Mucosa of gallbladder (tissue), 1 donor: Measurements from ENCODE around the gene GLT1D1. TPM values are rescaled to one million over a fixed set of nuclear protein-coding genes. Genes with fewer than 3 reads are reported as not detected.
A peak's percentile ranks its signal among the peaks of the same experiment; 100 is the strongest.

ENCODE experiments used
- DNase-seq: peaks from one replicate; pipeline ENCODE4 v3.0.0-alpha.2; 2020; ENCODE audit warnings: low spot score
- total RNA-seq: library from RNA; stranded (reverse); gene quantifications from one replicate; pipeline ENCODE4 v1.2.1, GENCODE V29; 2021
- donor health status: DM: no; HTN: no; CAD: no.

Gene GLT1D1
- total RNA-seq, 1 donor from 2014 or later: 3.3 TPM

- no peak for DNase-seq
Measured at GRCh38 chr12:128966203-128966810, 113.0 kb downstream of the GLT1D1 start.

GRCh38 chr12:128968668-128969067 is 115.4 kb downstream of the GLT1D1 start:
- no peak for DNase-seq

GRCh38 chr12:128969480-128970055 is 116.3 kb downstream of the GLT1D1 start:
- peak; percentile 37 for DNase-seq

GRCh38 chr12:128970110-128970509 is 116.8 kb downstream of the GLT1D1 start:
- DNase-seq: no peak

- no peak for DNase-seq
Measured at GRCh38 chr12:128970941-128971340, 117.7 kb downstream of the GLT1D1 start.

GRCh38 chr12:128971802-128972201 is 118.5 kb downstream of the GLT1D1 start:
- no peak for DNase-seq

- DNase-seq: no peak
Measured at GRCh38 chr12:128973883-128974681, 120.8 kb downstream of the GLT1D1 start.

- DNase-seq: no peak
Measured at GRCh38 chr12:128974881-128975280, 121.6 kb downstream of the GLT1D1 start.

GRCh38 chr12:128976120-128976738 is 123.0 kb downstream of the GLT1D1 start:
- peak; percentile 26 for DNase-seq

GRCh38 chr12:128977441-128977840 is 124.2 kb downstream of the GLT1D1 start:
- no peak for DNase-seq

GRCh38 chr12:128978067-128978466 is 124.8 kb downstream of the GLT1D1 start:
- DNase-seq: no peak

GRCh38 chr12:128980623-128981022 is 127.3 kb downstream of the GLT1D1 start:
- no peak for DNase-seq

GRCh38 chr12:128981971-128982533 is 128.8 kb downstream of the GLT1D1 start:
- no peak for DNase-seq

- no peak for DNase-seq
Measured at GRCh38 chr12:128982933-128983332, 129.7 kb downstream of the GLT1D1 start.

GRCh38 chr12:128983371-128983770 is 130.1 kb downstream of the GLT1D1 start:
- no peak for DNase-seq

- no peak for DNase-seq
Measured at GRCh38 chr12:128986957-128987356, 133.7 kb downstream of the GLT1D1 start.

GRCh38 chr12:128989287-128989686 is 136.0 kb downstream of the GLT1D1 start:
- no peak for DNase-seq

GRCh38 chr12:128991716-128992115 is 138.4 kb downstream of the GLT1D1 start:
- DNase-seq: no peak

- no peak for DNase-seq
Measured at GRCh38 chr12:128992116-128992515, 138.8 kb downstream of the GLT1D1 start.

- DNase-seq: no peak
Measured at GRCh38 chr12:128992550-128992949, 139.3 kb downstream of the GLT1D1 start.

- DNase-seq: peak; percentile 38
Measured at GRCh38 chr12:128994856-128995255, 141.6 kb downstream of the GLT1D1 start.

- DNase-seq: no peak
Measured at GRCh38 chr12:128995619-128996018, 142.3 kb downstream of the GLT1D1 start.
